GM10847 (cell line): ENCODE data around the gene SLC35D3.

ENCODE experiments used
- POLR2A ChIP-seq: IDR thresholded peaks from 2 replicates; pipeline ENCODE4 v1.6.1; 2011; ENCODE audit not compliant: insufficient read length; ENCODE audit errors: extremely low read depth

SLC35D3 gene, protein sequence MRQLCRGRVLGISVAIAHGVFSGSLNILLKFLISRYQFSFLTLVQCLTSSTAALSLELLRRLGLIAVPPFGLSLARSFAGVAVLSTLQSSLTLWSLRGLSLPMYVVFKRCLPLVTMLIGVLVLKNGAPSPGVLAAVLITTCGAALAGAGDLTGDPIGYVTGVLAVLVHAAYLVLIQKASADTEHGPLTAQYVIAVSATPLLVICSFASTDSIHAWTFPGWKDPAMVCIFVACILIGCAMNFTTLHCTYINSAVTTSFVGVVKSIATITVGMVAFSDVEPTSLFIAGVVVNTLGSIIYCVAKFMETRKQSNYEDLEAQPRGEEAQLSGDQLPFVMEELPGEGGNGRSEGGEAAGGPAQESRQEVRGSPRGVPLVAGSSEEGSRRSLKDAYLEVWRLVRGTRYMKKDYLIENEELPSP

DNA sequence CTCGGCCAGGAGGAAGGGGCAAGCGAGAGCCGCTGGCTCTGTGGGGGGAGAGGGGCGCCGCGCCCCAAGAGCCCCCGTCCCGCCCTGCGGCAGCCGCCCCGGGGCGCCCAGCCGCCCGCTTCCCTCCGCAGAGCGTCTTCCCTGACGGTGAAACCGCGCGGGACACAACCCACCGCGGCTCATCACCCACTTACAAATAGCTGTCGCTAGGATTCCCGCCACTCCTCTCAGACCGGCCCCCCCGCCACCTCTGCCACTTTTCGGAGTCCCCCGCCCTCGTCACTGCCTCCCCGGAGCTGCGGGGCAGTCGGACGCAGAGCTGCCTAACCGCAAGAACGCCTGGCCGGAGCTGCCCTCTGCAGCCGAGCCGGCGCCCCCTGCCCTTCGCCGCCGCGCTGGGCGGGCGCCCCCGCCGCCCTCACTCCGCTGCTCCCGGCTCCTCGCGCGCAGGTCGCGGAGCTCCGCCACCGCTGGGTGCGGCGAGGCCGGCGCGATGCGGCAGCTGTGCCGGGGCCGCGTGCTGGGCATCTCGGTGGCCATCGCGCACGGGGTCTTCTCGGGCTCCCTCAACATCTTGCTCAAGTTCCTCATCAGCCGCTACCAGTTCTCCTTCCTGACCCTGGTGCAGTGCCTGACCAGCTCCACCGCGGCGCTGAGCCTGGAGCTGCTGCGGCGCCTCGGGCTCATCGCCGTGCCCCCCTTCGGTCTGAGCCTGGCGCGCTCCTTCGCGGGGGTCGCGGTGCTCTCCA, at the start of gene SLC35D3:
TSS of gene SLC35D3 (plus strand) at position 366 of the 749 bp plus-strand sequence. CDS start at position 494, 128 bp downstream.
- TF ChIP-seq POLR2A: no peak

DNA sequence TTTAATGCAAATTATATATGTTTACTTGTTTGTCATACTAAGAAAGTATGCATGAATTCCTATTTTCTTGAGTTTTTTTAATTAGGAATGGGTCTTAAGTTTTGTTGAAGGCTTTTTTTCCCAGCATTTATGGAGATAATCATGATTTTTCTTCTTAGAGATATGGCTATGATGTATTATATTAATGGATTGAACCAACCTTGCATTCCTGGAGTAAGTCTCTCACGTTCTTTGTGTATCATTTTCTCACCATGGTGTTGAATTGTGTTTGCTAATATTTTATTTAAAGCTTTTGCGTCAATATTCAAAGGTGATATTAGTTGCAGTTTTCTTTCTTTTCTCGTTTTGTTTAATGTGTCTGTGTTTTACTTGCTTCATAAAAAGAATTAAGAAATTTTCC, 48.4 kb upstream of the SLC35D3 start:
- TF ChIP-seq POLR2A: no peak

DNA sequence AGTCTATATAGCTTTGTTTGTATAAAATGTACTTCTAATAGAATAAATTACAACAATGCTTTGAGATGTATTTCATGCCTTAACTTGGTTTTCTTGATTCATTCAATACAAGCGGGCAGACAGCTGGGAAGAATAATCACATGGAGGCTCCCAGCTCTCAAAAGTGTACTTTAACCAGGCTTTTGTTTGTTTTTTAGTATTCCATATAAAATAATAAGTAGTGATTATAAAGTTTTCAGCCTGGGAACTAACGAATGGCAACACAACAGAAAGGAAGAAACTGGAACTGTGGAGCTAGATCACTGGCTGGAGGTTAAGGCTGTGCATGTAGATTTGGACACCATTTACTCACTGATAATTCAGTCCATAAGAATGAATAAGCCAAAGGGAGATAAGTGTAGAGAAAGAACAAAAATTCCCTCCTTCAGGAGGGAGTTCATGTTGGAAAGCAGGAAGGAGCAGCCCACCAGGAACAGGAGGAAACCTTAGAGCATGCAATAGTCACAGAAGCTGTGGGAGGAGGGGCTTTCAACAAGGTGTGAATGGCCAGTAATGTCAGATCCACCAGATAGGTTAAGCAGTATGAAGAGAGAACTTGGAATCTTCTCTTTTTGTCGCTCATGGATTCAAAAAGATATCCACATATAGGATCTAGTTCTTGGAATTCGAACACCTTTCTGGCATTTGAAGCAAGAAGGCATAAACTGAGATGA, 41.2 kb upstream of the SLC35D3 start:
- no peak for TF ChIP-seq POLR2A

DNA sequence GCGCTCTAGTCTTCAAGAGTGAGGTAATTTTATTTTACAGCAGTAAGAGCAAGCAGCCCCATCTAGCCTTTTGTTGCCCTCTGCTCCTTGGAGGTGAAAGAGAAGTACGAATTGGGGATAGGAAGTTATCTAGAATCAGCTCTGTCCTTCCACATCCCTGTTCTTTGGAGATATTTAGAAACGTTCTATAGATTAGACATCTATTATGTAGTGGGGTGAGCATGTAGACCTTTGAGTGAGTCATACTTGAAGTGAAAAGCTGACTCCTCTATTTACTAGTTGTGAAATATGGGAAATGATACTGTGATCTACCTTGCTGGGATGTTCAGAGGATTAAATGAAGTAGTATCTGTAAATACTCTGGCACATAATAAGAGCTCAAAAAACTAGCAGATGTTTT, 36.0 kb upstream of the SLC35D3 start:
- no peak for TF ChIP-seq POLR2A

DNA sequence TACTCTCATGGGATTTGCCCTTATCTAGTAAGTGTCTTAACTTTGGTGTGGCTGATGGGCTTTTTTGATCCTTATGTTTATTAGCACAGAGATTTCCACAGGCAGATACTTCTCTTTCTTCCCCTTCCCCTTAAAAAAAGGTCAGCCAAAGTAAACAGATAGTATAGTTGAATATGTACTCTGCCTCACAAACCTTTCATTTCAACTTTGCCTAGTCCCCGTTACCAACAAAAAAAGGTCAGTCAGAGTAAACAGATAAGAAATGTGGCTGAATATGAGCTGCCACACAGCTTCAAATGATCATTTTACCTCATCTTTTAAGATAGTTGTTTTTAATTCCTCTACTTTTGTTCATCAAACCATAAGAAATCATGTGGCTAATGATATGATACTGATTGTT, 34.1 kb upstream of the SLC35D3 start:
- TF ChIP-seq POLR2A: no peak

DNA sequence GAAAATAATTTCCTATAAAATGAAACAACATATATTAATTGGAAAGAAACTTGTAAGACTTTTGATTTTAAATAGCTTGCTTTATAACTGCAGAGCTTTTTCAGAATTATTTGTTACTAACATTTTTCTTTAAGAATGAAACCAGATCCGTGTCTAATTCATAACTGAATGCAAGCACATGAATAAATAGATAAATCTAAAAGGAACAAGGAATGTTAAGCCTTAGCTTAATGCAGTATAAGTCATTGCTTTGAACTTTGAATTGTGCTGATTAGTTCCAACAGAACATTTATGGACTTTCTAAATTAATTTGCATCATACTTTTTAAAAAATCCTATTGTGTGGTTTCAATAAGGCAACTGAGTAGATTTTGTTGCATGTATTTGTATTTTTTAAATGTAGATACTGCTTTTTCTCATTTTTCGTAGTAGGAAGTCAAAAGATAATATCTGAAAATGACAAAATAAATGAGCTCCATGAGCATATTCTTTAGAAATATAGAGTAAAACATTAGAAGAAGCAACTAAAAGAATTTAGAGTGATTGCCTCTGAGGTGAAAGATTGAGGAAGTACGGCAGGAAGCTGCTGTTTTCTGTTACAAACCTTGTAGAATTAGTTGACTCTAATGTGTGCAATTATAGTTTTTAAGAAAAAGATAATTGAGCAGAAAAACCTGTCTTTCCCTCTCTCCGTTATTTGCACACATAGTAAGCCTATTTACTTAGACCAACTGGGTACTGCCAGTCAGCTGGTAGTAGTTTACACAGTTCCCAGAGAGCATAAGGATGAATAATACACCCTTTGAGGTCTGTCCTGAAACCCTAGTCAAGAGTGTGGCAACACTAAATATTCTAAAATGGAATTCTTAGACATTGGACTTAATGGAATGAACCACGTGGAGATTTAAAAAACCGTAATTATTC, 32.6 kb upstream of the SLC35D3 start:
- no peak for TF ChIP-seq POLR2A

DNA sequence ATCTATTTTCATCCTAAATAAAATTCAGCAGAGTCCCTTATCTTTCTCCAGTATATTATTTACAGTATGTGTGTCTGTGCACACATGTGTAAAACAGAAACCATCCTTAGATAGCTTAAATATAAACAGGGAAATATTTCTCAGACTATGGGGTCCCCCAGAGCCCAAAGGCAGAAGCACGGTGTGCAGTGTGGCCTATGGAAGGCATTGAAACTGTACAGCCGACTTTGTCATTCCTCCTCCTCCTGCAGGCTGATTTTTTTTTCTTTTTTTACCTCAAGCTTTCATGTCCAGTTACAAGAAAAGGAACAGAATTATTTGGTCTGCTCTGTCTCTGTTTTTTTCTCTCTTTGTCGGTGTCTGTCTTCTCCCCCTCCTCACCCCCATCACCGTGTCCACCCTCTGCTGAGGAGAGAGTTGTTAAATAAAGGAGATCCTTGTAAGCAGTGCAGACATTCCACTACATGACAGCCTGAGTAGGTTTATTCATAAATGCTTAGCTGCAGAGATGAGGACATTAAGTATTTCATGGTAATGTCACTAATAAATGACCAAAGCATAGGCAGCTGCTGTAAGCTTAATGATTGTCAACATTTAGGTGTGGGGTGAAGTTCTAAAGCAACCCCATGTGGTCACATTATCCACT, 31.8 kb upstream of the SLC35D3 start:
- TF ChIP-seq POLR2A: no peak

DNA sequence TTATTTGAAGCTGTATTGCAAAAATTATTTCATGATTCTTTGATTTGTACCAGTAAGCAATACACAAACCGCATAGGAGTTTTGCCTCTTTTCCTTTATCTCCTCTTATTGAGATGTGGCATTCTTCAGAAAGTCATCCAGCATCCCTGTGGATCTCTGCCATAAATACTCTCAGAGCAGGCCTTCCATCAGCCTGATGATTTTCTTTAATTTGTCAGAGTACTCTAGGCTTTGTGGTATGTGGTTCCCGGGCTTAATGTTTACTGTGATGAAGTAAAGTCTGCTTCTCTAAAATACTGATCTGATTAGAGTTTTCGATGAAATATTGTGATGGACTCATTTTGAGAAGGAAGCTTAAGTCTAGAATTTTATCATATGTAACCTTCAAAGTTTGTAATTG, 31.1 kb upstream of the SLC35D3 start:
- no peak for TF ChIP-seq POLR2A

DNA sequence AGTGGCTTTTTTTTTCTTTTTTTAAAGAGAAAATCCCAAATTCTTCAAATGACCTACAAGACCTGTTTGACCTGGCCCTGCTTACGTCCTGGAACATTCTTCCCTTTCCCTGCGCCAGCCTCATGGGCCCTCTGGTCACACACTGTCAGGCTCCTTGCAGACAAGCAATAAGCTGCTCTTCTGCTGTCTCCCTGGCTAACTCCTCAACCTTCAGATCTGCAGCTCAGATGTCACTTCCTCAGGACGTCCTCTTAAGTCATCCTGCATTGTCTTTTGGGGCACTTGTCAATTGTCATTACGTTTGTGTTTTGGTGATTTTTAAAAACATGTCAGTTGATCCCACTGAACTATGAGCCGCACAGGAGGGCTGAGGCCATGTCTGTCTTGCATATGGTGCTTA, 28.9 kb upstream of the SLC35D3 start:
- TF ChIP-seq POLR2A: no peak

DNA sequence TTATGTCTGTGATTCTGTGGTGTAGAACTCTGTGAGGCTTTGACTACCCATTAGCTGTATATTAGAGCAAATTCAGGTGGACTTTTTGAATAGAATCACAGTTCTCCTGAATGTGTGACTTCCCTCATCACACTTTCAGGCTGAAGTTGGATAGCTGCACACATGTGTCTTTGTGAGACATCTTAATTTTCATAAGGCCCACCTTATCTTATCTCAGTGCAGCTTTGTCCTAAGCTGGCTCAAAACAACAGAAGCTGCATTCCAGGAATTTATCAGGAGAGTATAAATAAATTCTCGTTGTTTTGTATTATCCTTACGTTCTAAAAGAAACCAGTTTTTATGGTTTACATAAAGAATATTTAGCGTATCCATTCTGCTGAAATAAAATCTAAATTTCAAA, 26.2 kb upstream of the SLC35D3 start:
- no peak for TF ChIP-seq POLR2A

DNA sequence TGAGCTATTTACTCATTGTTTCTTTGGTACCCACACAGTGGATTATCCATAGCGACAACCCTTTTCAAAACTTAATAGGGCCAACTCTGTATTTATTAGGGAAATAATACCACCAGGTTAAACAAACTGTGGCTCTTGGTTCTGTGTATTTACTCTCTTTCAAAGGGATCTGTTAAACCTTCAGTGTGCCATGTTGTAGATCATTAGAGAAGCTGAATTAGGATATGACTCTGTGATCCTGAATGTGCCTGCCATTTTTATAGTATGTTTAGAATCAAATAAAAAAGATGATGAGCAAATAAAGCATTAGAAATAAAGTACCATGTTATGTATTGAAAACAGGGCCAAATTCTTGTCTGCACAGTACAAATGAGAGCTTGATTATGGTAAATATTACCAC, 25.0 kb upstream of the SLC35D3 start:
- no peak for TF ChIP-seq POLR2A

DNA sequence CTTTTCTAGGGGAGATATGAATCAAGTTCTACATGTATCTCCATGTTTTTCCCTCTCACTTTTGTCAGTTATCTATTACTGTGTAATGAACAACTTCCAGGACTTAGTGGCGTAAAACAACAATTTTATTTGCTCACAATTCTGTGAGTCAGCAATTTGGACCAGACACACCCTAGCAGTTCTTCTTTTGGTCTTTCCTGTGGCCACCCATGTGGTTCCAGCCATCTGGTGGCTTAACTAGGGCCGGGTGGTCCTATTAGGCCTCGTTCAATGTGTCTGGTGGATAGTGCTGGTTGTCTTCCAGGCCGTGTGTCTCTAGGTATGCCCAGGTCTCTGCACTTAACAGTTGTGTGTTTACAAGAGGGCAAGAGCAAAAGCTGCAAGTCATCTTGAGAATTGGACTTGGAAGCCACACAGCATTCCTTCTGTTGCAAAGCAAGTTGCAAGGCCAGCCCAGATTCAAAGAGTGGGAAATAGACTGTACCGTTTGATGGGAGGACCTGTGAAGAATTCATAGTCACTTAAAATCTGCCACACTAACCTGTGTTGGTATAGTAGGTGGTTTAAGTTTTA, 20.8 kb upstream of the SLC35D3 start:
- no peak for TF ChIP-seq POLR2A

DNA sequence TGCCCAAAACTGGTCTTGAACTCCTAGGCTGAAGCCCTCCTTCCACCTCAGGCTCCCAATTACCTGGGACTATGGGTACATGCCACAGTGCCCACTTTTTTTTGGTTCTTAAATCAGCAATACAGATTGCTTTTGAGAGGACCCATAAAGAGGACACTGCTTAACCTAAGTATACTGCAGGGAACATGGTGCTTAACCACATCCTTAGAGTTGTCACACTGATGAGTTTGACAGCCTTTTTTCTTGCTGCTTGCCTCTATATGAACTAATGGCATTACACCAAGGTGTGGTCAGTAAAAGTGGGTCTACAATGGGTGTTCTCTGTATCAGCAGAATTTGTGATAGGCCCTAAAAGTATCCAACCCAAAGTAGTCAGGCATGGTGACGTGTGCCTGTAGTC, 7.2 kb upstream of the SLC35D3 start:
- no peak for TF ChIP-seq POLR2A

DNA sequence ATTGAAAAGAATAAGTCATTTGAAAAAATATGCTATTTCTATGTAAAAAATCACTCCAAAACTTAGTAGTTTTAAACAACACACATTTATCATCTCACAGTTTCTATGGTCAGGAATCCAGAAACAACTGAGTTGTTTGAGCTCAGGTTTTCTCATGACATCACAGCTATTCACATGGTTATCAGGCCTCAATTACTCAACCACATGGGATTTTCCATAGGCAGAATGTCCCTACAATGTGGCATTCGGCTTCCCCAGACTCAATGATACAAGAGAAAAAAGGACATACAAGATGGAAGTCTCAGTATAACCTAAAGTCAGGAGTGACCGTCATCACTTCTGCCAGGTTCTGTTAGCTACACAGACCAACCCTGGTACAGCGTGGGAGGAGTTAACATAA, 3.4 kb upstream of the SLC35D3 start:
- no peak for TF ChIP-seq POLR2A
